ENCODE measurements around the gene PPAN. TPM values are rescaled to one million over a fixed set of nuclear protein-coding genes. Genes with fewer than 3 reads are reported as not detected.
A peak's percentile ranks its signal among the peaks of the same experiment; 100 is the strongest.

The PPAN gene
- total and polyA plus RNA-seq, 9 donors, result 6.2 to 58.3 (median 37.8) TPM

GRCh38 chr19:10113964-10114650 is 7.9 kb downstream of the PPAN start:
- Histone ChIP-seq H3K4me3 (no peak overlapping the region), H3K36me3 (no peaks in the 10 kb centered on the region), H3K9me3 (no peaks in the 10 kb centered on the region), H3K27me3 (no peaks in the 10 kb centered on the region), H3K27ac (no peak overlapping the region), H3K4me1 (ENCODE audit: insufficient read depth) (peaks cover 4% of the 10 kb centered on the region)
- intact Hi-C loops (cut with DNase I), result loop anchor here in 2 of 4 donors (10.0 kb wide), 2 partner anchors 111 to 131 kb away; no protein-coding TSS in a partner anchor
- no peak for TF ChIP-seq POLR2A (IDR thresholded peaks at IDR 0.05)
- no peak for TF ChIP-seq EP300 (IDR thresholded peaks at IDR 0.05)
- TF ChIP-seq, protein P1, sequence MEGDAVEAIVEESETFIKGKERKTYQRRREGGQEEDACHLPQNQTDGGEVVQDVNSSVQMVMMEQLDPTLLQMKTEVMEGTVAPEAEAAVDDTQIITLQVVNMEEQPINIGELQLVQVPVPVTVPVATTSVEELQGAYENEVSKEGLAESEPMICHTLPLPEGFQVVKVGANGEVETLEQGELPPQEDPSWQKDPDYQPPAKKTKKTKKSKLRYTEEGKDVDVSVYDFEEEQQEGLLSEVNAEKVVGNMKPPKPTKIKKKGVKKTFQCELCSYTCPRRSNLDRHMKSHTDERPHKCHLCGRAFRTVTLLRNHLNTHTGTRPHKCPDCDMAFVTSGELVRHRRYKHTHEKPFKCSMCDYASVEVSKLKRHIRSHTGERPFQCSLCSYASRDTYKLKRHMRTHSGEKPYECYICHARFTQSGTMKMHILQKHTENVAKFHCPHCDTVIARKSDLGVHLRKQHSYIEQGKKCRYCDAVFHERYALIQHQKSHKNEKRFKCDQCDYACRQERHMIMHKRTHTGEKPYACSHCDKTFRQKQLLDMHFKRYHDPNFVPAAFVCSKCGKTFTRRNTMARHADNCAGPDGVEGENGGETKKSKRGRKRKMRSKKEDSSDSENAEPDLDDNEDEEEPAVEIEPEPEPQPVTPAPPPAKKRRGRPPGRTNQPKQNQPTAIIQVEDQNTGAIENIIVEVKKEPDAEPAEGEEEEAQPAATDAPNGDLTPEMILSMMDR (IDR thresholded peaks at IDR 0.05), result no peak
- peak in 1 of 5 donors; percentile 48 for DNase-seq
- WGBS, 3 donors, result 81 to 89% (median 81%) methylated on average over 42 to 43 of the region's 43 CpGs

DNA sequence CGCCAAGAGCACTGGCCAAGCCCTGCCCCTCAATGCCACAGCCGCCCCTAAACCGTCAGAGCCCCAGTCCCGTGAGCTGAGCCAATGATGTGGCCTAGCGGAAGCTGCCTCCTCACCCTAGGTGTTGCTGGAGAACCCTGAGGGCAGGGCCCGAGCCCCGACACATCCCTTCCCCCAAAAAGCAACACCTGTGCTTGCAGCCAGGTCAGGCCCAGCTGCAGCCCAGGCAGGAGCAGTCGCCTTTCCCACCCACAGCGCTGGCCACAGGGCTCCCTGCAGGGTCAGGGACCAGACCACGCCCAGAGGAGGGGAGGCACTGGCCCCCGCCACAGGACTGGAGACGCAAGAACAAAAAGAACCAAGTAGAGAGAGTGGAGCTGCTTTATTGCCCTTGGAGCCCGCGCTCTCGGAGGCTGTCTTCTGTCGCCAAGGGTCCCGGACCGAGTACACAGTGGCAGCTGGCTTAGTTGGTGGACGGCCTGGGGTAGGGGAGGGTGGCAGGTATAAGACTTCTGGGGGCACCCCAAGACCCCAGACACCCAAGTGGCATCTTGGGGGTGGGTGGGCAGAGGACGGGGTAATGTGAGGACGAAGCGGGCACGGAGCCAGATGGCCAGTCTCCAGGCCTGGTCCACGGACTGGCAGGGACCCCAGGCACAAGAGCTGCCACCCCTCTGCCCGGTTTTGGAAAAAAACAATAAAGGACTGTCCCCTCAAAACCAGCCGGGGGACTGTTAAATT is 8.7 kb downstream of the PPAN start:
- DNase-seq, result peak in 2 of 5 donors; percentile 53 to 58
- peaks cover 5% of the 10 kb centered on the region for H3K4me1 ChIP-seq (ENCODE audit: insufficient read depth)
- TF ChIP-seq EP300 (IDR thresholded peaks at IDR 0.05), result no peak
- TF ChIP-seq, protein P1 (IDR thresholded peaks at IDR 0.05), result no peak
- intact Hi-C loops (cut with DNase I), result loop anchor here in 2 of 4 donors (10.0 kb wide), 2 partner anchors 110 to 130 kb away; no protein-coding TSS in a partner anchor
- no peaks in the 10 kb centered on the region for H3K9me3 ChIP-seq
- H3K27ac ChIP-seq, result no peak overlapping the region
- H3K36me3 ChIP-seq, result no peaks in the 10 kb centered on the region
- H3K4me3 ChIP-seq, result no peak overlapping the region
- H3K27me3 ChIP-seq, result no peaks in the 10 kb centered on the region
- 67 to 74% (median 72%) methylated on average over 22 to 26 of the region's 26 CpGs for WGBS, 3 donors

DNA sequence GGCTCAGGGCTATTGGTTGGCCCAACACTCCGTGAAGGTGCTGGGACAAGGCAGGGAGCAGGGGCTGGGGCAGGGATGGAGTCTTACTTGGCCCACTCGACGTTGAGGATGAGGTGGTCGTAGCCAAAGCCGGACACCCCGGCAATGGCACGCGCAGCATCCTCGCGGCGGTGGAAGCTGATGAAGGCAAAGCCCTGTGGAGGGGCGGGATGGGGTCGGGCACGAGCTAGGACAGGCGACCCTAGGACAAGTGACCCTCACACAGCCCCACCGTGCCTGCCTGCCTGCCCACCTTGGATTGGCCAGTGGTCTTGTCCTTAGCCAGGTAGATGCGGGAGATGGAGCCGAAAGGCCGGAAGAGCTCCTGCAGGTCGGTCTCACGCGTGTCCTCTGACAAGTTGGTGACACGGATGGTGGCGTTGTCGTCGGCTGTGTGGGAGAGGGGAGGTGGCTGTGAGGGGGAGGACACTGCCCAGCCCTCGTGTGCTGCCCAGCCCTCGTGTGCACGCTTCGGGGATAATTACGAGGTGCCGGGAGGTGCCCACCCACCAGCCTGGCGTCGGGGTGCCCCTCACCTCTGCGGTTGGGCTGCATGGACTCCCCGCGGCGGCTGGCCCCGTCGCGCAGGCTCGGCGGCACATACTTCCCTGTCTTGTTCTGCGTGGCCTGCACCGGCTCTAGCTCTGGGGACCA is 9.4 kb downstream of the PPAN start:
- TF ChIP-seq, protein P1 (IDR thresholded peaks at IDR 0.05), result no peak
- TF ChIP-seq POLR2A (IDR thresholded peaks at IDR 0.05) (no peak), EP300 (IDR thresholded peaks at IDR 0.05) (no peak)
- Histone ChIP-seq H3K27ac (no peak overlapping the region), H3K4me1 (ENCODE audit: insufficient read depth) (peaks cover 5% of the 10 kb centered on the region), H3K27me3 (no peaks in the 10 kb centered on the region), H3K36me3 (no peaks in the 10 kb centered on the region), H3K9me3 (no peaks in the 10 kb centered on the region), H3K4me3 (no peak overlapping the region)
- intact Hi-C loops (cut with DNase I), result loop anchor here in 2 of 4 donors (10.0 kb wide), 2 partner anchors 109 to 129 kb away; no protein-coding TSS in a partner anchor
- WGBS, 3 donors, result 79 to 80% (median 80%) methylated on average over 45 of the region's 45 CpGs
- DNase-seq, result no peak

DNA sequence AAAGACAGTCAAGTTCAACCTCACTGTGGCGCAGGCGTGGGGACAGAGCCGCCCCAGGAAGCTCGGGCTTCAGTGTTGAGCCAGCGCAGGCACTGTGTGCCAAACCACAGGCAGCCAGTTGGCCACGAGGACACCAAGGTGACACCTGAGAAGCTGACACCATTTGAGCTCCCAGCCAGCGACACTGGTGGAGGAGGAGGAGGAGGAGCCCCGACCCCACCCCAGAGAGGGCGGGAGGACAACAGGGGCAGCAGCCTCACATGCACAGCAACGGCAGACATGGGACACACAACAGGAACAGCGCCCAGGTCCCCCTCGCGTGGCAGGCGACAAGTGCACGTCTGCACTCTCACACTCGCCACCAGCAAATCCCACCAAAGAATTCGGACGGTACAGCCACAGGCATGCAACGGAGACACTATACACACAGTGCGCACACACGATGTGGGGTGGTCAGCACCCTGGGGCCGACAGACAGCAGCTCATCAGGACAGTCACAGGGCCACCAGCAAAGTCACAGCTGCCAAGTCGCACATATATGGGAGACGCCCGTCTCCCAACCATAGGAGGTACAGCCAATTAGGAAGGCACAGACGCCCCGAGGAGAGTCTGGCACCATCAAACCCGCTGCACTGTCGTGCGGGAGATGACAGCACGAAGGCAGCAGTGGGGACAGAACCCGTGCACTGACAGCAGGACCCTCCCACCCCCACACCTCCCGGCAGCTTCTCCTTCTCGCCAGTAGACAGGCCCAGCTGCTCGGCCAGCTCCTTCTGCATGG is 10.1 kb downstream of the PPAN start:
- no peaks in the 10 kb centered on the region for H3K9me3 ChIP-seq
- H3K27ac ChIP-seq, result no peak overlapping the region
- H3K4me1 ChIP-seq (ENCODE audit: insufficient read depth), result peaks cover 5% of the 10 kb centered on the region
- H3K27me3 ChIP-seq, result no peaks in the 10 kb centered on the region
- WGBS, 3 donors, result 83 to 84% (median 83%) methylated on average over 33 to 35 of the region's 35 CpGs
- TF ChIP-seq POLR2A (IDR thresholded peaks at IDR 0.05) (no peak), EP300 (IDR thresholded peaks at IDR 0.05) (no peak)
- TF ChIP-seq, protein P1 (IDR thresholded peaks at IDR 0.05), result no peak
- DNase-seq, result no peak
- H3K36me3 ChIP-seq, result no peaks in the 10 kb centered on the region
- no peak overlapping the region for H3K4me3 ChIP-seq
- intact Hi-C loops (cut with DNase I), result loop anchor here in 2 of 4 donors (10.0 kb wide), 2 partner anchors 109 to 129 kb away; no protein-coding TSS in a partner anchor

All from ovary (tissue), 9 donors.